ENCODE results near the gene GJB2.
"Not testable (repeated sequence)": the region's sequence is repeated elsewhere in the genome, so short reads cannot be mapped to it uniquely, and the experiment has no call there.

Gene GJB2

DNA sequence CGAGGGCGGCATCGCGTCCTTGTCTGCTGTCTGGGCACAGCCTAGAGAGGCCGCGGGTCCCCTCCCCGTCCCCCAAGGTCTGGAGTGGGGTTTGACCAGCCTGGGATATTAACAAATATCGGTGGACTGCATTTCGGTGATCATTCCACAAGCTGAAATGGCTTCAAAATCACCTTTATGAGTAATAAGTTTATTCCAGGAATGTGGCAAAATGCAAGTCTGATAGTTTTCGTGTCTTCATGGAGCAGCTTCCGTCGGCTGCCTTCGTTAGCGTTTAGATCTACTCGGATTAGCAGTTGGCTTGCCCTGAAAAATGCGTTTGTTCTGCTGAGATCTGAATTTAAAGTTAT, 30.8 kb downstream of the GJB2 start:
- DNase-seq, result no peak

DNA sequence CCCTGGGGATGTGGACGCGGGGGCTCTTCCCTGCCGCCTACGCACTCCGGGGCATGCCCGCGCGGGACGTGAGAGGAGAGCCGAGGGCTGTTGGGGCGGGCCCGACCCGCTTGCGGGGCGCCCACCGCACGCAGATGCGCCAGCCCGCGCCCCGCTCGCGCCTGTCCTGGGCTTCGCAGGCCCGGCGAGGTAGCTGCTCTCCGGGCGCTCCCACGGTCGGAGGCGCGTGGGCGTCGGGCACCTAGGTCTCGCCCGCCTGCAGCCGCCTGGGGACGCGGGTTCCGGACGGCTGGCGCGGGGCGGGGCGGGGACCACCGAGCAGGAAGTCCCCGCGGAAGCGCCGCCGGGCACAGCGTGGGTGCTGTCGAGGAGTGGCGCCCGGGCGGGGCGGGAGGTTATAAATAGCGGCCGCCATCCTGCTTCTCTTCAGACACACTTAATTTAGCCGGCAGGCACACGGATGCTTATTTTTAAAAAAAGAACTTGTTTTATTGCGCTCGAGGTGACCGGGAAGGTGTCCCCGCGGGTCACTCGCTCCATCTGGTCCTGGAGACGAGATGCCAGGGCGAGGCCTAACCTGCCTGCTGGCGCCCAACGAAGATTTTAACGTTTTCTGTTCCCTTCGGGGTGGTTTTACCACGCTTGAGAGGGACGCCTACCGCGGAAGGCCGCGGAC, 31.3 kb downstream of the GJB2 start:
- no peak for DNase-seq

- DNase-seq, result no peak
Observed at GRCh38 chr13:20160306-20161274, 32.1 kb downstream of the GJB2 start, which contains the start of gene GJA3. Gene GJA3 (minus strand): TSS chr13:20161052. CDS start chr13:20143288, 17,764 bp downstream.

GRCh38 chr13:20159646-20160305, 33.0 kb downstream of the GJB2 start:
- DNase-seq, result no peak

DNA sequence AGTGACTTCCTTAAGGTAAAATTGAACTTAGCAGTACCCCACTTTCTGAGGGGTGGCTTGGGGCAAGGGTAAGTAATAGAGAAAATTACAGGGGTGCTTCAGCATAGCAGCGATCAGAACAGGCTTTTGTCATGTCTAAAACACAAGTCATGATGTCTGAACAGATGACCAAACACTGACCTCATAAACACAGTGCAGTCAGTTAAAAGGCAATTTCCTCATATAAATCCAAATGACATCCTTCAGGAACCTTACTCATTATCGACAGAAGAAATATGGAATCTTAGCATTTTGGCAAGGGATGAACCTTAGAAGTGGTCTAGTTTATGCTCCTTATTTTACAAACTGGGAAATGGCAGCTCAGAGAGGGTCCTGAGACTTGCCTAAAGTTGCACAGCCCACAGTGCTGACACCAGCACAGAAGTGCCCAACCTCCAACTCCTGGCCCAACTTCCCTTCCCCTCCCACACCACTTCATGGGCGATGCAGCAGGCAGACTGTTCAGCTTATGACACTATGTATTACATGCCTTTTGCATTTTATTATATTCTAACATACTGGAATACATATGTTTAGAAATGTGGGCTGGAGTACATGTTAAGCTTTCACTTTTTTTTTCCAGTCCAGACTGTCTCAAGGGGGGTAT, 35.5 kb downstream of the GJB2 start:
- DNase-seq, result no peak

DNA sequence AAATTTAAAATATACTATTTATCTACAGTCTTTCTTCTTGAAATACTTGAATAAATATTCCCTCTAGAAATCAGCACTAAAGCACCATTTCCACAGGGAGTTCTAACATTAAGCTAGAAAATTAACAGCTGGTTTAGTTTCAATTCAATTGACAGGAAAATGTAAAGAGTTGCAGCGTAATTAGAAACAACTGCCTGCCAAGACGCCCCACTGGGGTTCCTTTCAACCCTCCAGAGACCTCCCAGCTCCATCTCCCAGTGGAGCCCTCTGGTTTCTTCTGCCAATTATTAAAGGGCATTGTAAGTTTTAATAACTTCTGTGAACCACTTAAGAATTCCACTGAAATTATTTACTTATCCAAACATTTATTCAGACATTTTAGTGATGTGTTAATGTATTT, 36.0 kb downstream of the GJB2 start:
- DNase-seq, result no peak

DNA sequence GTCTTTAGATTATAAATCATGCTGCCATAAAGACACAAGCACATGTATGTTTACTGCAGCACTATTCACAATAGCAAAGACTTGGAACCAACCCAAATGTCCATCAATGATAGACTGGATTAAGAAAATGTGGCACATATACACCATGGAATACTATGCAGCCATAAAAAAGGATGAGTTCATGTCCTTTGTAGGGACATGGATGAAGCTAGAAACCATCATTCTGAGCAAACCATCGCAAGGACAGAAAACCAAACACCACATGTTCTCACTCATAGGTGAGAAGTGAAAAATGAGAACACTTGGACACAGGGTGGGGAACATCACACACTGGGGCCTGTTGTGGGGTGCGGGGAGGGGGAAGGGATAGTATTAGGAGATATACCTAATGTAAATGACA, 39.4 kb downstream of the GJB2 start:
- not testable (repeated sequence) for DNase-seq

- DNase-seq, result no peak
Observed at GRCh38 chr13:20151612-20152011, 41.1 kb downstream of the GJB2 start.

DNA sequence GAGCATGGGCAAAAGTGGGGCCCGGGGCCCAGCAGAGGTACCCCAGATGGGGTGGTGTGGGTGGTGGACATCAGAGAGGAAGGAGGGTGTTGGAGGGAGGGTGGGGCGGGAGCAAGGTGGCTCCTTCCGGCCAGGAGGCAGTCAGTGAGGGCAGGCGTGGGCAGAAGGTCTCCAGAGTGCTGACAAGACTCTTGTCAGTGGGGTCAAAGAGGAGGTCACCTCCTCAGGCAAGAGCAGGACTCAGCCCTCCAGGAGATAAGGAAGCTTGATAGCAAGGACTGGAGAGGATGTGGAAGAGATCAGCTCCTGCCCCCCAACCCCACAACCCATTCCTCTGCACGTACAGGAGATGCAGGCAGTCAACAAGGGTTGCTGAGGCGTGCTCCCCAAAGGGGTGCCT, 41.7 kb downstream of the GJB2 start:
- no peak for DNase-seq

GRCh38 chr13:20150561-20150960, 42.2 kb downstream of the GJB2 start:
- no peak for DNase-seq

GRCh38 chr13:20149762-20150161, 43.0 kb downstream of the GJB2 start:
- no peak for DNase-seq

GRCh38 chr13:20148501-20149183, 44.1 kb downstream of the GJB2 start:
- DNase-seq, result no peak

GRCh38 chr13:20146381-20146780, 46.4 kb downstream of the GJB2 start:
- no peak for DNase-seq

GRCh38 chr13:20145521-20145920, 47.2 kb downstream of the GJB2 start:
- no peak for DNase-seq

GRCh38 chr13:20144141-20144850, 48.4 kb downstream of the GJB2 start:
- no peak for DNase-seq

- no peak for DNase-seq
Observed at GRCh38 chr13:20142927-20143480, 49.7 kb downstream of the GJB2 start.

DNA sequence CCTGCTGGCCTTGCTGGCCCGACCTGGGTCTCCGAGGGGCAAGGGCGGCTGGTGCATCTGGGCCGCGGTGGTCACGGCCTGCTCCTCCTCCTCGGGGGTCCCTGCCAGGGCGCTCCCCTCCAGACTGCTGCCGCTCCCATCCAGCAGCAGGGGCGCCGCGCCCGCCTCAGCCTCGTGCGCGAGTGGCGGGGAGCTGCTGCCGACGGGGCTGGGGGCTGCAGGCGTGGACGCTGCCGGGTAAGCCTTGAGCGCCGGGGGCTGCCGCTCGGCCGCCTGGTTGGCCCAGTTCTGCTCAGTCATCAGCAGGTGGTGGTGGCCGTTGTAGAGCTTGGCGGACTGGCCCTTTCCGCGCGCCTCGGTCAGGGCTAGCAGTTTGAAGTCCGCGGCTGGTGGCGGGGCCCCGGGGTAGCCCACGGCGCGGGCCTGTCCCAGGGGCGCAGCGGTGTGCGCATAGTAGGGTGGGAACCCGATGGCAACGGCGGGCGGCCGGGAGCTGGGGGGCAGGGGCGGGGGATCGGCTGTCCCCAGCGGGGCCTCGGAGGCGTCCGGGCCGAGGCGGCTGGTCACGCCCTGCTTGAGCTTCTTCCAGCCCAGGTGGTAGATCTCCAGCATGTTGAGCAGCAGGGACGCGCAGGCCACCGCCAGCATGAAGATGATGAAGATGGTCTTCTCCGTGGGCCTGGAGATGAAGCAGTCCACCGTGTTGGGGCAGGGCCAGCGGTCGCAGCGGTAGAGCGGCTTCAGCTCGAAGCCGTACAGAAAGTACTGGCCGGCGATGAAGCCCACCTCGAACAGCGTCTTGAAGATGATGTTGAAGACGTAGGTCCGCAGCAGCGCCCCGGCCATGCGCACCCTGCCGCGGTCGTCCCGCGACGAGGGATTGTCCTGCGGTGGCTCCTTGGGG, 50.5 kb downstream of the GJB2 start:
- no peak for DNase-seq

GRCh38 chr13:20141238-20142022, 51.3 kb downstream of the GJB2 start:
- DNase-seq, result no peak

- DNase-seq, result no peak
Observed at GRCh38 chr13:20140487-20140886, 52.3 kb downstream of the GJB2 start.

- DNase-seq, result no peak
Observed at GRCh38 chr13:20137875-20138274, 54.9 kb downstream of the GJB2 start.
